Measurements from ENCODE around the gene CNOT1.
"Not testable (repeated sequence)": the region's sequence is repeated elsewhere in the genome, so short reads cannot be mapped to it uniquely, and the experiment has no call there.

Gene CNOT1

GRCh38 chr16:58629733-58630640, at the start of gene CNOT1:
CNOT1 (minus strand) TSS chr16:58629826; CDS start chr16:58599337, 30,489 bp downstream.
- FAIRE-seq (peak; percentile 99), DNase-seq (ENCODE audit: extremely low spot score, insufficient read length, low read depth) (peak; percentile 83)

GRCh38 chr16:58678716-58679115, 49.1 kb upstream of the CNOT1 start:
- DNase-seq (ENCODE audit: extremely low spot score, insufficient read length, low read depth) (no peak), FAIRE-seq (no peak)

GRCh38 chr16:58678269-58678668, 48.6 kb upstream of the CNOT1 start:
- FAIRE-seq: no peak
- no peak for DNase-seq (ENCODE audit: extremely low spot score, insufficient read length, low read depth)

GRCh38 chr16:58670946-58671583, 41.4 kb upstream of the CNOT1 start:
- no peak for DNase-seq (ENCODE audit: extremely low spot score, insufficient read length, low read depth)
- FAIRE-seq: no peak

GRCh38 chr16:58670177-58670576, 40.6 kb upstream of the CNOT1 start:
- FAIRE-seq (no peak), DNase-seq (ENCODE audit: extremely low spot score, insufficient read length, low read depth) (no peak)

- DNase-seq (ENCODE audit: extremely low spot score, insufficient read length, low read depth) (no peak), FAIRE-seq (no peak)
Measured at GRCh38 chr16:58665200-58665599, 35.6 kb upstream of the CNOT1 start.

GRCh38 chr16:58661199-58661830, 31.7 kb upstream of the CNOT1 start:
- peak; percentile 64 for FAIRE-seq
- DNase-seq (ENCODE audit: extremely low spot score, insufficient read length, low read depth): peak; percentile 18

- DNase-seq (ENCODE audit: extremely low spot score, insufficient read length, low read depth); FAIRE-seq: not testable (repeated sequence)
Measured at GRCh38 chr16:58659911-58660310, 30.3 kb upstream of the CNOT1 start.

GRCh38 chr16:58658796-58659211, 29.2 kb upstream of the CNOT1 start:
- no peak for FAIRE-seq
- DNase-seq (ENCODE audit: extremely low spot score, insufficient read length, low read depth): no peak

GRCh38 chr16:58656899-58657298, 27.3 kb upstream of the CNOT1 start:
- no peak for FAIRE-seq
- DNase-seq (ENCODE audit: extremely low spot score, insufficient read length, low read depth): no peak

GRCh38 chr16:58655215-58655596, 25.6 kb upstream of the CNOT1 start:
- no peak for FAIRE-seq
- DNase-seq (ENCODE audit: extremely low spot score, insufficient read length, low read depth): no peak

GRCh38 chr16:58654560-58655214, 25.1 kb upstream of the CNOT1 start:
- DNase-seq (ENCODE audit: extremely low spot score, insufficient read length, low read depth): no peak
- no peak for FAIRE-seq

GRCh38 chr16:58652741-58653140, 23.1 kb upstream of the CNOT1 start:
- FAIRE-seq: no peak
- no peak for DNase-seq (ENCODE audit: extremely low spot score, insufficient read length, low read depth)

- FAIRE-seq (no peak), DNase-seq (ENCODE audit: extremely low spot score, insufficient read length, low read depth) (no peak)
Measured at GRCh38 chr16:58651965-58652348, 22.3 kb upstream of the CNOT1 start.

- FAIRE-seq: no peak
- DNase-seq (ENCODE audit: extremely low spot score, insufficient read length, low read depth): no peak
Measured at GRCh38 chr16:58649707-58650106, 20.1 kb upstream of the CNOT1 start.

- DNase-seq (ENCODE audit: extremely low spot score, insufficient read length, low read depth): no peak
- FAIRE-seq: no peak
Measured at GRCh38 chr16:58647107-58647506, 17.5 kb upstream of the CNOT1 start.

- DNase-seq (ENCODE audit: extremely low spot score, insufficient read length, low read depth): no peak
- FAIRE-seq: no peak
Measured at GRCh38 chr16:58644765-58645487, 15.3 kb upstream of the CNOT1 start.

GRCh38 chr16:58644108-58644507, 14.5 kb upstream of the CNOT1 start:
- FAIRE-seq (no peak), DNase-seq (ENCODE audit: extremely low spot score, insufficient read length, low read depth) (no peak)

GRCh38 chr16:58640949-58641348, 11.3 kb upstream of the CNOT1 start:
- DNase-seq (ENCODE audit: extremely low spot score, insufficient read length, low read depth): no peak
- no peak for FAIRE-seq

GRCh38 chr16:58639836-58640235, 10.2 kb upstream of the CNOT1 start:
- no peak for DNase-seq (ENCODE audit: extremely low spot score, insufficient read length, low read depth)
- no peak for FAIRE-seq
